Activated naive CD4-positive, alpha-beta T cell treated with anti-CD3 and anti-CD28 coated beads, Interleukin-2, amount 50 U/mL, for 24 hours (primary cell): ENCODE measurements around the gene EFCAB5.
"Not testable (repeated sequence)": the region's sequence is repeated elsewhere in the genome, so short reads cannot be mapped to it uniquely, and the experiment has no call there.

ENCODE experiments used
- H3K27ac Mint-ChIP-seq: one replicate; pipeline ENCODE4 v1.8.0; 2021; ENCODE audit warnings: mild to moderate bottlenecking, mixed read lengths
- H3K27me3 Mint-ChIP-seq: one replicate; pipeline ENCODE4 v1.8.0; 2021; ENCODE audit warnings: mixed read lengths
- H3K36me3 Mint-ChIP-seq: one replicate; pipeline ENCODE4 v1.8.0; 2021; ENCODE audit warnings: mixed read lengths
- H3K4me1 Mint-ChIP-seq: one replicate; pipeline ENCODE4 v1.8.0; 2021; ENCODE audit warnings: mixed read lengths
- H3K4me3 Mint-ChIP-seq: one replicate; pipeline ENCODE4 v1.8.0; 2021; ENCODE audit warnings: mild to moderate bottlenecking, mixed read lengths
- H3K9me3 Mint-ChIP-seq: one replicate; pipeline ENCODE4 v1.8.0; 2021; ENCODE audit warnings: mixed read lengths

The EFCAB5 gene

DNA sequence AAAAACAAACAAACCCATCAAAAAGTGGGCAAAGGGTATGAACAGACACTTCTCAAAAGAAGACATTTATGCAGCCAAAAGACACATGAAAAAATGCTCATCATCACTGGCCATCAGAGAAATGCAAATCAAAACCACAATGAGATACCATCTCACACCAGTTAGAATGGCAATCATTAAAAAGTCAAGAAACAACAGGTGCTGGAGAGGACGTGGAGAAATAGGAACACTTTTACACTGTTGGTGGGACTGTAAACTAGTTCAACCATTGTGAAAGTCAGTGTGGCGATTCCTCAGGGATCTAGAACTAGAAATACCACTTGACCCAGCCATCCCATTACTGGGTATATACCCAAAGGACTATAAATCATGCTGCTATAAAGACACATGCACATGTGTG, 83.9 kb downstream of the EFCAB5 start:
- not testable (repeated sequence) for H3K27ac Mint-ChIP-seq, H3K27me3 Mint-ChIP-seq, H3K36me3 Mint-ChIP-seq, H3K4me3 Mint-ChIP-seq, H3K4me1 Mint-ChIP-seq, H3K9me3 Mint-ChIP-seq

DNA sequence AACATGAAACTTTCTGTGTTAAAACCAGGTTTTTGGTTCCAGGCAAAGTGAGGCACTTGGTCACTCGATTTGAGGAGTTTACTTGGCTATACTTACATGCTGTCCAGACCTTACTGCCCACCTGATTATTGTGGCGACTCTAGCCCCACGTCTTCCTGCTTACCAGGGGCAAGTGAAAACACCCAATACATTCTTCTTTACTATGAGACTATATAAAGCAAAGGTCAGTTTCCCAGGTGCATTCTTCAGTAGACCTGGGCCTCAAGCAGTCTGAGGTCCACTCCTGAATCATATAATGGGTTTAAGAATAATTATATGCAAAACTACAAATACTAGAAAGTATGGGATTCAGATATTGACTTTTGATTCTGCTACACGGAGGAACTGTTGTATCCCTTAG, 86.2 kb downstream of the EFCAB5 start:
- H3K4me1 Mint-ChIP-seq: no peaks in the 10 kb centered on the region
- no peaks in the 10 kb centered on the region for H3K36me3 Mint-ChIP-seq
- H3K4me3 Mint-ChIP-seq: no peak overlapping the region
- H3K27ac Mint-ChIP-seq: no peak overlapping the region
- H3K27me3 Mint-ChIP-seq: no peaks in the 10 kb centered on the region
- H3K9me3 Mint-ChIP-seq: no peaks in the 10 kb centered on the region

DNA sequence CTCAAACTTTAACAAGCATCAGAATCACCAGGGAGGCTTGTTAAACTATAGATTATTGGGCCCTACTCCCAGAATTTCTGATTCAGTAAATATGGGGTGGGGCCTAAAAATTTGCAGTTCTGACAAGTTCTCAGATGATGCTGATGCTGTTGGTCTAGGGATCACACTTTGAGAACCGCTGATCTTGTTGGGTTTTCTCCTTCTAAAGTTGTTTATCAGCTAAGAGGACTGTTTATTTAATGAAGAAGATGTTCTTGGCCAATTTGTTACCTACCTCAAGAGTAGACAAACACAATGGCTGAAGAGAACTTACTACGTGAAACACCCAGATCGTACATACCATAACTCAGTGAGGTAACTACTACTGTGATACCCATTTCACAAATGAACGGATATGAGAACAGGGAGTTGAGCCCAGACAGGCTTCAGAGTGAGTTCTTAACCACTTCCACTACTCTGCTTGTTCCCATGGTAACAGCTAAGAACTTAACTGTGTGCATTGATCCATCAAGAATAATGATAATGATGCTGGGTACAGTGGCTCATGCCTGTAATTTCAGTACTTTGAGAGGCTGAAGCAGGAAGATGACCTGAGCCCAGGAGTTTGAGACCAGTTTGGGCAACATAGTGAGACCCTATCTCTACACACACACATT, 89.9 kb downstream of the EFCAB5 start:
- H3K9me3 Mint-ChIP-seq: no peaks in the 10 kb centered on the region
- H3K4me1 Mint-ChIP-seq: no peaks in the 10 kb centered on the region
- no peak overlapping the region for H3K4me3 Mint-ChIP-seq
- peaks cover 2% of the 10 kb centered on the region for H3K36me3 Mint-ChIP-seq
- no peak overlapping the region for H3K27ac Mint-ChIP-seq
- H3K27me3 Mint-ChIP-seq: no peaks in the 10 kb centered on the region

DNA sequence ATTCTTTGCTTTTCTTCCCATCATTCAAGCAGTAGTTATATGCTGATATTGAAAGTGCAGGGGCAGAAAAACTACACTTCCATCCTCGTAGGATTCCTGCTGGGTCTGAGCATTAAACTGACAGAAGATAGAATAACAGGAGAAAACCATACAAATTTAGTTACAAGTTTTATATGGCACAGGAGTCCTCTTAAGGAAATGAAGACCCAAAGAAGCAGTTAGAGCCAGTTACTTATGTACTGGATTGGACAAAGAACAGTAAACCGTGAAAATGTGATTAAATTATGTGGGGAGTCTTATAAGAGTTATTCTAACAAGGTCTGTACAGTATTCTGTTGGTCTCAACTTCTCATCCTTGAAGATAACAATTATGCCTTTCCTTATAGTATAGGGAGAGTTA, 93.9 kb downstream of the EFCAB5 start:
- Mint-ChIP-seq H3K4me1 (no peaks in the 10 kb centered on the region), H3K27ac (no peak overlapping the region), H3K36me3 (peaks cover 2% of the 10 kb centered on the region), H3K27me3 (no peaks in the 10 kb centered on the region), H3K4me3 (no peak overlapping the region), H3K9me3 (no peaks in the 10 kb centered on the region)

DNA sequence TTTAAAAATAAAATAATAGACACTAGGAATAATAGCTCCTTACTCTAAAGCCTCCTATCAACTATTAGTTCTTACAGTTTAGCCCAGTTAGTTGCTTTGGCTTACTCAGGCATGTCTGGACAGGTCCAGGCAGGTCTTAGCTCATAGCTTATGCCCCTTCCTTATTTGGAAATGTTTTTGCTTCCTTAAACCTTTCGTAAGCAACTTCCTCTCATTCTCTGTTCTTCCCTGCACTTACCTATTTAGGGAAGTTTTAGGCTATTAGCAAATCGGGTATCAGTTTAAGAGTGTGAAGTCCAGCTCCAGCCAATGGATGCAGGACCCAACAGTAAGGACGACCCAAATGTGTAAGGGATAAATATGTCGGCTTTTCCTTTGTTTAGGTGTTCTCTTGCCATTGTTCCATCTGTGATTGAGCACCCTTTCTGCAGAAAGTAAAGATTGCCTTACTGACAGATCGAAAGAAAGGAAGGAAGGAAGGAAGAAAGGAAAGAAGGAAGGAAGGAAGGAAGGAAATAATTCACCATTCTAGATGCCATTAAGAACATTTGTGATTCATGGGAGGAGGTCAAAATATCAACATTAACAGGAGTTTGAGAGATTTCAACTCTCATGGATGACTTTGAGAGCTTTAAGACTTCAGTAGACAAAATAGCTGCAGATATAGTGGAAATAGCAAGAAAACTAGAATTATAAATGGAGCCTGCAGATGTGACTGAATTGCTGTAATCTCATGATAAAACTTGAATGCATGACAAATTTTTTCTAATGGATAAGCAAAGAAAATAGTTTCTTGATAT, 99.5 kb downstream of the EFCAB5 start:
- peaks cover 10% of the 10 kb centered on the region for H3K27me3 Mint-ChIP-seq
- H3K36me3 Mint-ChIP-seq, H3K4me1 Mint-ChIP-seq, H3K27ac Mint-ChIP-seq, H3K9me3 Mint-ChIP-seq, H3K4me3 Mint-ChIP-seq: not testable (repeated sequence)

DNA sequence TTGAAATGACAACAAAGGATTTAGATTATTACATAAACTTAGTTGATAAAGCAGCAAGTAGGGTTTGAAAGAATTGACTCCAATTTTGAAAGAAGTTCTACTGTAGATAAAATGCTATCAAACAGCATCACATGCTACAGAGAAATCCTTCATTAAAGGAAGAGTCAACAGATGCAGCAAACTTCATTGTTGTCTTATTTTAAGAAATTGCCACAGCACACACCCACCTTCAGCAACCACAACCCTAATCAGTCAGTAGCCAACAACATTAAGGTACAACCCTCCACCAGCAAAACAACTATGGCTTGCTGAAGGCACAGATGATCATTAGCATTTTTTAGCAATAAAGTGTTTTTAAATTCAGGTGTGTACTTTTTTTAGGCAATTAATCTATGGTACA, 100.1 kb downstream of the EFCAB5 start:
- Mint-ChIP-seq H3K4me1 (no peaks in the 10 kb centered on the region), H3K27ac (no peak overlapping the region), H3K9me3 (no peaks in the 10 kb centered on the region), H3K36me3 (no peaks in the 10 kb centered on the region), H3K27me3 (peaks cover 10% of the 10 kb centered on the region), H3K4me3 (no peak overlapping the region)

DNA sequence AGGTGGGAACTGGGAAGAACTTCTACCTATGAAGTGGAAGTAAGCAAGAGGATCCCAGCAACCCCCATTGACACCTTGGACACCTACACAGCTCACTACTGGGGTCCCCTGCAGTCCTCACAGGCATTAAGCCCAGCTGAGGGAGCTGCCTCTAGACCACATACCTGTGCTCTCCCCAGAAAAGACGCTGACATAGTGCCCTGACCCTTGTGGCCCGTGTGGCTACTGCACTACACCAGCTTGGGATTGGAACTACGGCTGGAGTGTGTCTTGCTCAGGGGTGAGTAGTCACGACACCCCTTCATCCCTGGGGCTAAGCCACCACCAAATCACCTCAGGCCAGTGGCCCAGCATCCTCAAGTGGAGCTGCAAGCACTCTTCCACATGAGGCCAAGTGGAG, 120.9 kb downstream of the EFCAB5 start:
- peaks cover 14% of the 10 kb centered on the region for H3K9me3 Mint-ChIP-seq
- H3K27me3 Mint-ChIP-seq: peaks cover 8% of the 10 kb centered on the region

DNA sequence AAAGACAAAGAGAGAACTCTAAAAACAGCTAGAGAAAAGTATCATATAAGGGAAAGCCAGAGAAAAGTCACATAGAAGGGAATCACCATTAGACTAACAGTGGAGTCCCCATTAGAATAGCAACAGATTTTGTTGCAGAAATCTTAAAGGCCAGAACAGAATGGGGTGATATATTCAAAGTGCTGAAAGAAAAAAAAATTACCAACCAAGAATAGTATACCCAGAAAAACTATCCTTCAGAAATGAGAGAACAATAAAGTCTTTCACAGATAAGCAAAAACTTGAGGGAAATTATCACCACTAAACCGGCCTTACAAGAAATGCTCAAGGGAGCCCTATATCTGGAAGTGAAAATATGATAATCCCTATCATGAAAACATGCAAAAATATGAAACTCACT, 123.3 kb downstream of the EFCAB5 start:
- peaks cover 14% of the 10 kb centered on the region for H3K9me3 Mint-ChIP-seq
- peaks cover 7% of the 10 kb centered on the region for H3K27me3 Mint-ChIP-seq
- peaks cover 15% of the 10 kb centered on the region for H3K36me3 Mint-ChIP-seq
- no peak overlapping the region for H3K27ac Mint-ChIP-seq
- H3K4me1 Mint-ChIP-seq: no peaks in the 10 kb centered on the region
- no peak overlapping the region for H3K4me3 Mint-ChIP-seq

More for the DNA sequence above, 120.9 kb downstream of the EFCAB5 start:
- H3K4me3 Mint-ChIP-seq: no peak overlapping the region
- H3K36me3 Mint-ChIP-seq: peaks cover 13% of the 10 kb centered on the region
- no peaks in the 10 kb centered on the region for H3K4me1 Mint-ChIP-seq
- no peak overlapping the region for H3K27ac Mint-ChIP-seq

DNA sequence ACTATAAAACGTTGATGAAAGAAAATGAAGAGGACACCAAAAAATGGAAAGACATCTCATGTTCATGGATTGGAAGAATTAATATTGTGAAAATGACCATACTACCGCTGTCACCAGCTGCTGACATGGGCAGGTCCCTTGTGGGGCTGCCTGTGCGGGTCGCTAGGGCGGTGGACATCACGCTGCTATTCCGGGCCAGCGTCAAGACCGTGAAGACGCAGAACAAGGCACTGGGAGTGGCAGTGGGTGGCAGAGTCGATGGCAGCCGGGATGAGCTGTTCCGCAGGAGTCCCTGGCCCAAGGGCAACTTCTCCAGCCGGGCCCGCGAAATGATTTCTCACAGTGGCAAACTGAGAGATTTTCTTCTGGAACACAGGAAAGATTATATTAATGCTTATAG, 127.0 kb downstream of the EFCAB5 start:
- H3K36me3 Mint-ChIP-seq: peaks cover 15% of the 10 kb centered on the region
- H3K4me3 Mint-ChIP-seq: no peak overlapping the region
- H3K9me3 Mint-ChIP-seq: peaks cover 14% of the 10 kb centered on the region
- peaks cover 9% of the 10 kb centered on the region for H3K27me3 Mint-ChIP-seq
- H3K27ac Mint-ChIP-seq: peak overlapping the region; percentile 14
- H3K4me1 Mint-ChIP-seq: no peaks in the 10 kb centered on the region

DNA sequence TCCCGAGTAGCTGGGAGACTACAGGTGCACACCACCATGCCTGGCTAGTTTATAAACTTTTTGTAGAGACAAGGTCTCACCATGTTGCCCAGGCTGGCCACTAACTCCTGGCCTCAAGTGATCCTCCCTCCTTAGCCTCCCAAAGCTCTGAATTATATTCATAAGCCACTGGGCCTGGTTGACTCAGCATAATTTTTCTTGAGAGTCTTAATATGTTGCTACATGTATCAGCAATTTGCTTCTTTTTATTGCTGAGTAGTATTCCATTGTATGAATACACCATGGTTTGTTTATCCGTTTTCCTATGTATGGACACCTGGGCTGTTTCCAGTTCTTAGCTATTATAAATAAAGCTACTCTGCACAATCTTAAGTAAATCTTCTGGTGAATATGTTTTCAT, 132.8 kb downstream of the EFCAB5 start:
- H3K27ac Mint-ChIP-seq: no peak overlapping the region
- H3K36me3 Mint-ChIP-seq: no peaks in the 10 kb centered on the region
- H3K4me3 Mint-ChIP-seq: no peak overlapping the region
- no peaks in the 10 kb centered on the region for H3K9me3 Mint-ChIP-seq
- H3K4me1 Mint-ChIP-seq: no peaks in the 10 kb centered on the region
- H3K27me3 Mint-ChIP-seq: peaks cover 4% of the 10 kb centered on the region

DNA sequence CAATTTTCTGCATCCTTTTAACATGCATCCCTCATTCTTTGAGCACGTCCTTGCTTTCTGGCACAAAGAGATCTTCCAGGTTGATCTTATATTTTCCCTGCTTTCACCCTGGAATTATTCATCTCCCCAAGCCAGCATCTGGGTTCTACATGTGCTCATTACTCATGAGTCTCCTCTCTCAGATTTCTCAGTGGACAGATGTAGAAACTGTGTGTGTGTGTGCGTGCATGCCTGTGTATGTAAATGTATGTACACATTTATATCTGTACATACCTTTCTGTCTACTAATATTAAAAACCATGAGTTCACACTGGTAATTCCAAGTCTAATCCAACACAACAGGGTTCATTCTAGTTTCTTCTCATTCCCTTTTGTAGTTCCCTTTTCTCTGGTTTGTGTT, 133.3 kb downstream of the EFCAB5 start:
- no peaks in the 10 kb centered on the region for H3K9me3 Mint-ChIP-seq
- no peak overlapping the region for H3K4me3 Mint-ChIP-seq
- H3K36me3 Mint-ChIP-seq: no peaks in the 10 kb centered on the region
- H3K27ac Mint-ChIP-seq: no peak overlapping the region
- peaks cover 4% of the 10 kb centered on the region for H3K27me3 Mint-ChIP-seq
- no peaks in the 10 kb centered on the region for H3K4me1 Mint-ChIP-seq

DNA sequence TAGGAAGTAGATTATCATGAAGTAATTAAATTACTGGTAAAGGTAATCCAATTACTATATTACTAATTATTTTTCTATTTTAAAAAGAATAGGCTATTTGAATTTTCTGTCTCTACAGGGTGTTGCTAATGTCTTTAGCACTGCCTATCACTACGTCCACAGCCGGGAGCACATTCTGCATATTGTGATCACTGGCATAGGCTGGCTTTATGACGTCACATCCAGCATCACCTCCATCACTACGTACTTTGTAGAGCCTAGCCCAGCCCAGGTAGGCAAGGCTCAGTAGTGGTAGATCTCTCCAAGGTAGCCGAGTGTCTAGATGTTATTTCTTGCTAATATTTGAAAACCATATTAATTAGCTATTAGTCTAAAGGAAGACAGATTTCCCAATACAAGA, 141.3 kb downstream of the EFCAB5 start:
- Mint-ChIP-seq H3K9me3 (no peaks in the 10 kb centered on the region), H3K27ac (no peak overlapping the region), H3K4me3 (no peak overlapping the region), H3K27me3 (peaks cover under 1% of the 10 kb centered on the region), H3K4me1 (no peaks in the 10 kb centered on the region), H3K36me3 (no peaks in the 10 kb centered on the region)

DNA sequence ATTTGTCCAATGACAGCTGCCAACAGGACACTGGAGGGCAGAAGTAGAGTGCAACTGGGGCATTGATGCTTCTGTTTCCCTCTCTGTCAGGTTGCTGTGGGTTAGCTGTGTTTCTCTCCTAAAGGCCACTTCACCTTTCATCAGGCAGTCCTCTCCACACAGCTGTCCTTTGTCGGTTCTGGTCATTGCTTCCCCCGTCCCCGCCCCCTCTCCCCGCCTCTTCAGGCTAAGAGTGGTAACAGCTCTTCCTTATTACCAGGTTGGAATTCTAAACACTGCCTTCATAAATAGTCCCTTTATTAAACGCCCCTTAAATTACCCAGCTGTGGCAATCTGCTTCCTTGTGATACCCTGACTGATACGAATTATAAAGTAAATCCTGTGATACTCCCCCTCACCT, 143.4 kb downstream of the EFCAB5 start:
- no peak overlapping the region for H3K4me3 Mint-ChIP-seq
- H3K9me3 Mint-ChIP-seq: no peaks in the 10 kb centered on the region
- no peaks in the 10 kb centered on the region for H3K4me1 Mint-ChIP-seq
- H3K36me3 Mint-ChIP-seq: no peaks in the 10 kb centered on the region
- H3K27ac Mint-ChIP-seq: no peak overlapping the region
- no peaks in the 10 kb centered on the region for H3K27me3 Mint-ChIP-seq

DNA sequence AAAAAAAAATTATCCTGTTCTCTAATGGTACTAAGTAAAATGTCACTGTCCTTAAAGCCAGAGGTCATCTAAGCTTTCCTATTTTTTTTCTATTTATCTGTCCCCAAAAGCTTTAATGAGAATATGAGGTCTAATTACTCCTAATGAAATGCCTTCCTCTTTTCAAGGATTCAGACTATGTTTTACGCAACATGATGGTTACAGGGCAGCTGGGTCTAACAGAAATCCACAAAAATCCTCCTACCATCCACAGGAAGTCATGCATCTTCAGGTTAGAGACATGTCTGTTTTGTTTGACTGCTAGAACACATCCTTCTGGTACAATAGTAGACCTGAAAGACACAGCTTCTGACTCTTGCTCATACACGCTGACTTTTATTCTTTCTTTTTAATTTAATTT, 145.5 kb downstream of the EFCAB5 start:
- Mint-ChIP-seq H3K27ac (no peak overlapping the region), H3K36me3 (no peaks in the 10 kb centered on the region), H3K27me3 (no peaks in the 10 kb centered on the region), H3K9me3 (no peaks in the 10 kb centered on the region), H3K4me1 (no peaks in the 10 kb centered on the region), H3K4me3 (no peak overlapping the region)

DNA sequence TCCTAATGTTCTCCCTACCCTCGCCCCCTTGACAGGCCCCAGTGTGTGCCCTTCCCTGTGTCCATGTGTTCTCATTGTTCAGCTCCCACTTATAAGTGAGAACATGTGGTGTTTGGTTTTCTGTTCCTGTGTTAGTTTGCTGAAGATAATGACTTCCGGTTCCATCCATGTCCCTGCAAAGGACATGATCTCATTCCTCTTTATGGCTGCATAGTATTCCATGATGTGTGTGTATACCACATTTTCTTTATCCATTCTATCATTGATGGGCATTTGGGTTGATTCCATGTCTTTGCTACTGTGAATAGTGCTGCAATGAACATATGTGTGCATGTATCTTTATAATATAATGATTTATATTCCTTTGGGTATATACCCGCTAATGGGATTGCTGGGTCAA, 146.0 kb downstream of the EFCAB5 start:
- not testable (repeated sequence) for H3K27ac Mint-ChIP-seq, H3K9me3 Mint-ChIP-seq, H3K27me3 Mint-ChIP-seq, H3K36me3 Mint-ChIP-seq, H3K4me3 Mint-ChIP-seq, H3K4me1 Mint-ChIP-seq

DNA sequence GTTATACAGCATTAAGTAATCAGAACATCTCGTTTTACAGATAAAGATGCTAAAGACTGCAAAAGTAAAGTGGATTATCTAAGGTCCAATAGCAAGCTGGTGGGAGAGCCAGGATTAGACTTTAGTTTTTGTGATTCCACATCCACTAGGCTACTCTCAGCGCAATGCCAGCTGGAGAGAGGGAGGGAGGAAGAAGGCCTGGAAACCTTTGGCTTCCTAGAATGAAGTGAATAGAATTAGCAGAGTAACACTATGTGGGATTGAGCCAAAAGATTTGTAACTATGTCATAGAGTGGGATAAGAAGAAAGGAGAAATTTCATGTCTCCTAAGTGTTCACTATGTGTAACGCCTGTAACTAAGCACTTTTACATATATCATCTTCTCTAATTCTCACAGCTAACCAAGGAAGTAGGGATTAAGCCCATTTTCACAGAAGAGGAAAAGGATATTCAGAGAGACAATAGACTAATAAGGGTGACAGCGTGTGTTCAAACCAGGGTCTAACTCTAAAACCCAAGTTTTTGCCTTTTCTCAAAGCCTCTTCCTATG, 149.8 kb downstream of the EFCAB5 start:
- Mint-ChIP-seq H3K4me3 (no peak overlapping the region), H3K27ac (no peak overlapping the region), H3K36me3 (no peaks in the 10 kb centered on the region), H3K9me3 (no peaks in the 10 kb centered on the region), H3K27me3 (peaks cover 8% of the 10 kb centered on the region), H3K4me1 (peaks cover 7% of the 10 kb centered on the region)
